GM18907 (cell line): ENCODE measurements around the gene EMILIN2.
A peak's percentile ranks its signal among the peaks of the same experiment; 100 is the strongest.

Experiments
- ATAC-seq: cut with Tn5 transposase; IDR thresholded peaks from one replicate; pipeline ENCODE4 v1.9.1; 2021; ENCODE audit warnings: mild to moderate bottlenecking, moderate library complexity; ENCODE audit not compliant: unreplicated experiment

Gene EMILIN2

DNA sequence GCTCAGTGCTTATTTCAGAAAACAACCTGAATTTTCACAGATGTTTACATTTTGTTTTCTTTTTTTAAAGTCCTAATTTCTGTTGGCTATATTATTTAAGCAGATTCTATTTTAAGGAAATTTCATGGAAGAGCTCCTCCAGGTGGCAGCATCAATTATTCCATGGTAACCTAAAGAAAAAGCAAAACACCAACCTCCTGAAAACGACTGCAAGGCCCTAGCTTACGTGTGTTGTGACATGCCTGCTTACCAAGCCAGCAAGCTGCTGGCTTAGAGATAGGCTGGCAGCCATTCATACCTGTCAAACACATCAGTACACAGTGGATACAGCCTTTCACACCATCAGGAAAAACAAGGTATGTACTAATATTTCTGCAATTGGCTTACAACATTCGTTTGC is 101.2 kb downstream of the EMILIN2 start:
- no peak for ATAC-seq

DNA sequence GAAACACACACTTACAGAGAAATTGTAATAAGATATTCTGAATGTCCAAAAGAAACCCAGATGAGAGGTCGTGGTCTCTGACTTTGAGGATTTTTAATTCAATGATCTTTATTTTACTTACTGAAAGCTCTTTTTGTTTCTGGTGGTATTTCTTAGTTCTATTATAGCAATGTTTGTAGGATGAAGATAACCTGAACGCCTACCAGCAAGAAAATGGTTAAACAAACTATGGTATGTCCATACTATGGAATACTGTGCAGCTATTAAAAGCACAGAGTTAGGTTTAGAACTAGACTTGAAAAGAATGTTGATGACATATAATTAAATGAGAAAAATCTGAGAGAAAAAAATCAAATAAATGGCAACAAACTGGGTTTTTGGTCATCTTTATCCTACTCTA is 105.8 kb downstream of the EMILIN2 start:
- ATAC-seq, result no peak

DNA sequence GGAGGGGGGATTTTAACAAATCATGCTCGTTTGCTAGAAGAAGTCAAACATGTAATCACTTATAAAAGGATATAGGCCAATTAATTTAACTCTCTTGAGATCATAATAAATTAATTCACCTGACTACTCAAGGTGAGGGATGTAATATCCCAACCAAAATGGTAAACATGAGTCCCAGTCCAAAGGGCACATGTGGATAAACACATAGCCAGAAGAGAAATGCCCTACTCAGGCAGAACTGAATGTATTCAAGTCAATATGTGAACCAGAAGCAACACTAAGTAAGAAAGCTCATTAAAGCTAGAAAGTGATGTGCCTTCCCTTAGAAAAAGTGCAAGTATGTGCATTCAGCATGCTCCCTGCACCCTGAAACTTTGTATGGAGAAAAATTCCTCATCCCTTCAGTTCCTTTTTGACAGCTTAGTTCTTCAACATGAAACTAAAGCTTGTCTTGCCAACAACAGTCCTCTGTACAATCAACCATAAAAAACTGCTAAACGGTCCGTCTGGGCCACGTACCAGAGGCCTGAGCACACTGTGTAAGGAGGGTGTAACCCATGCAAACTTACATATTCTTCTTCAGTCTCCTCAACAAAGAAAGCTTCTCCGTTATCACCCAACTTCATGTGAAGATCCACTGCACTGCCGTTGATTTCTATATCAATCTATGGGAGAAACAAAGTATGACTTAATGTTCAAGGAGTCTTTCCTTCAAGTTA is 107.3 kb downstream of the EMILIN2 start:
- ATAC-seq, result no peak

DNA sequence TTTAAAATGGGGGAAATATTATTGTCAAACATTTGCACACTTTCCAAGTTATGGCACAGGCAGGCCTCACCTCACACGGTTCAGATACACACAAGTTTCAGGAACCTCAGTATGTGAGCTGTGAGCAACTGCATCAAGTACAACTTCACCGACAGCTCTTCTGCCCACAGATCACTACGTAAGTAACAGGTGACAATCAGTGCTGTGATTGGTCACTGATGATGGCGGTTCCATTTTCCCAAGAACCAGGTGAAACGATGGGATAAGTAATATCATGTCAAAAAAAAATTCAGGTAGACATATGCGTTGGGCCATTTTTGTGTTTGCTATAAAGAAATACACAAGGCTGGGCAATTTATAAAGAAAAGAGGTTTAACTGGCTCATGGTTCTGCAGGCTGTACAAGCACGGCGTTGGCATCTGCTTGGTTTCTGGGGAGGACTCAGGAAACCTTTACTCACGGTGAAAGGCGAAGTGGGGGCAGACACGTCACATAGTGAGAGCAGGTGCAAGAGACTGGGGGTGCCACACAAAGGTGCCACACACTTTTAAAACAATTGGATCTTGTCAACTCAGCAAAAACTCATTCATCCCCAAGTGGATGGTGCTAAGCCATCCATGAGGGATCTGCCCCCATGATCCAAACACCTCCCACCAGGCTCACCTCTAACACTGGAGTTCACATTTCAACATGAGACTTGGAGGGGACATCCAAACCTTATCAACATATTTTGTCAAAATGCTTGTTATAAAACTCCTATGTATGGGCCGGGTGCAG is 108.3 kb downstream of the EMILIN2 start:
- no peak for ATAC-seq

DNA sequence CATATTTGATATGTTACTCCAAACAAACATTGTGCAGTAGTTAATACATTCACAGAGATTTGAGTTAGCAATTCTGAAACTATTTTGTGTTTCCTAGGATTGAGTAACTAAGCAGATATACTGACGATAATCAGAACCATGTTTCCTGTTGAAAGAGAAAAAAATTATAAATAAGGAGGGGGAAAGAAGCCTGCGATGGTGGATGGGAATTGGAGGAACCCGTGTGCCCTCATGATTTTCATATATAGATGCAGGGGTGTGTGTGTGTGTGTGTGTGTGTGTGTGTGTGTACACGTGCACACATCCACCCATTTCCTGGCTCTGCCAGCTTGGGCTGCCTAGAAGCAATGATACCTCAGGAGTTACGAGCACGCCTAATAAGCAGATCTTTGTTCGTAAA is 109.2 kb downstream of the EMILIN2 start:
- no peak for ATAC-seq

DNA sequence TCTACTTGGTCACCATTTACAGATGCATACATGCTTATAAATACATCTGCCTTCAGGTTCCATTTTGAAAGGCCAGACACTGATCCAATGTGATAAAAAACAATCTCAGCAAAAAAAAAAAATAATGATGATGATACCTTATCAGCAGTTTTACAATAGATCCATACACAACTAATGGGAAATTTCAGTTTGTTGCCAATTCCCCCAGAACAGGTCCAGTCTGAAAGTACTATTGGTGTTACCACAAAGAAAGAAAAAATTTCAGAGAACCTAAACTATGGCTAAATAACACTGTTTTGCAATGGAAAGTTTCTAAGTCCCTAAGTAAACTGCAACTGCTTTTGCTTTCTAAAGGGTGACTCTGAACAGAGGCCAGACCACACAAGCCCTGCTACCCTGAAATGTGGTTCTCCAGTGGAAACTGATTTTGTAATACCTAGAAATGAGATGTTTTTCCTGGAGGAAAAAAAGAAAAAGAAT is 112.1 kb downstream of the EMILIN2 start:
- ATAC-seq, result peak; percentile 45

DNA sequence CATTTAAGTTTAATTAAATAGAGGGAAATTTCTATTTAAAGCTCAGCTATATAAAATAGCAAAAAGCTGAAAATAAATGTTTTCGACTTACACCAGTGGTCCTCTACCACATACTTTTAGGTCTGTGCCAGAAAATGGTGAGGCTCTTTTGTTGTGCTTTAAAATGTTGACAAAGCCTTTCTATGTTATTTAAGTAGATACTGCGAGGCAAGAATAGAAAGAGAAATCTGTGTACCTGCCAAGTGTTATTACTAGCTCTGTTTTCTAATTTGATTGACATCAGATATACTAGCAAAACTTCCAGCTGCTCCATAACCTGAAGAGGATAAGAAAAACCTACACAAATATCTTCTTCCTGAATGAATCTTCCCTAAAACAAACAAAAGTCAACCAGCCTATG is 112.5 kb downstream of the EMILIN2 start:
- ATAC-seq, result no peak

DNA sequence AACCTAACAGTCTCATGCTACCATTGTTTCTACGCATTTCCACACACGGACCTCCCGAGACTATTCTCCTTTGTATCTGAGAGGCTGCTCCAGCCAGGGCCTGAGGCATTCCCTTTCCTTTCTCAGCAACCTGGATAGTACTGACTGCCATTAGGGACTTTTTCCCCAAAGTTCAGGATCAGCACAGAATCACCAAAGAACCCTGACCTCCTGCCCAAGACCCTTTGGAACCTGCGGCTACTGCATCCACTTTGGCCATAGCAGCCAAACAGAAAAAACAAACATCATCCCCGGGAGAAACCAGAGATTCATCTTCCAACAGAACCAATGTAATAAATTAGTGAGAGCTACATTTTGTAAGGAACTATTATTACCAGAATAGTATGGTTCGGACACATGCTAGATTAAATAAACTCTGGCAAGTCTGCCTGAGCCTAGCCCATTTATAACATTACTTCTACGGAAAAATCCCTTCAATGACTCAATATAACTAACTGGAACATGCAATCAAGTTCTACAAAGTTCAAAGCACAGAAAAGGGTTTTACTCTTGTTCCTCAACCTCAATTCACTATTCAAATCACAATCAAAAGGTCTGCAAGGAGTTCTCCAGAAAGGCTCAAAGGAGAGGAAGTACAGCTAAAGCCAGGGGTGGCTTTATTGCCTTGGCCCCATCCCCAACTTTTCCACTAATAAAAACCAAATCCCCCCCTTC is 114.3 kb downstream of the EMILIN2 start:
- no peak for ATAC-seq

DNA sequence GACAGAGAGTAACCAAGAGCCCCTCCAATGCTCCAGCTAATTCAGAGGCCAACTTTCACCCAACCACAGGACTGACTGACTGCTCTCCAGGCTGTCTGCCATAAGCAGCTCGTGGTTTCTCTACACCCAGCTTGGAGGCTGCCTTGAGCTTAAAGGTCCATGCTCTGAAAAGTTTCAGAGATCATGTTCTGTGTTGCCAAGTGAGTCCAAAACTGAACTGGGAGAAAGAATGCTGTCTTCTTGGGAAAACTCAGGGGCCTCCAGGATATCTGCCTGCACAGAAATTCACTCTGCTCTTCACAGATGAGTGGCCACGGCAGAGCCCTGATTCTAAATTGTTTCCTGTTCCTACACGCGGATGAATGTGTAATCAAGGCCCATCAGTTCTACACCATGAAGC is 115.0 kb downstream of the EMILIN2 start:
- peak; percentile 25 for ATAC-seq

DNA sequence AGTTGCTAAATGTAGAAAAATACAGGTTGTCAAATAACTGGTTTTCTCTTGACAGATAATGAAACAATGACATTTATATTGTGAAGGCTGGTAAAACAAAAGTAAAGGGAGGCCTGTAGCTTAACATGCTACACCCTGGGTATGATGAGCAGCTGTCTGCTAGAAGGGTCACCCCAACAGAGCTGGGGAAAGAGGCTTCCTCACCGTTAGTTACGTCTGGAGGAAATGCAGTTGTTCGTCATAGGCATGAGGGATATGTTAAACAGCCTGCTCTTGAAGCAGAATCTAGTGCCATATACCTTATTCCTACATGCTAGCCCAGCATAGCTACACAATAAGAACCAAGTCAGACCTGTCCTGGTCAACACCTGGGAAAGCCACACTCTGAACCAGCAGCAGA is 116.2 kb downstream of the EMILIN2 start:
- no peak for ATAC-seq

DNA sequence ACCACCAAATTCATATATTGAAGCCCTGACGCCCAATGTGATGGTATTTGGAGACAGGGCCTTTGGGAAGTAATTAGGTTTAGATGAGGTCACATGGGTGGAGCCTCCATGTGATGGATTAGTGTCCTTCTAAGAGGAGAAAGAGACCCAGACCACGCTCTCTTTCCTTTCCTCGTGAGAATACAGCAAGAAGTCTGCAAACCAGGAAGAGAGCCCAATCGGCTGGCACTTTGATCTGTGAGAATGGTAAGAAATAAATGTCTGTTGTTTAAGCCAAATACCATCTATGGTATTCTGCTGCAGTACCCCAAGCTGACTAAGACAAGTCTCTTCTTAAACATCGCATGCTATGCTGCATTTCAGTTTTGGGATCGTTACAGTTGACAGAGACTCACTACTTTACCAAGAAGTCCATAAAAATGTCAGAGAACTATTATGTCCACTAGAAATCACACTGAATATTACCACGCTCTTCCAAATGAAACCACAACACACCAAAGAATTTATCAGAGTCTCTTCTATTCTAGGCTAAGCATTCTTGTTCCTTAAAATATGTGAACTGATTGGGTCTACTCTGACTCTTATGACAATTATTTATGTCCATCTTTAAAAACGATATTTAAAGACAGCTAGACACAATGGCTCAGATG is 117.7 kb downstream of the EMILIN2 start:
- no peak for ATAC-seq
